ENCODE measurements around the gene CDC26. TPM values are rescaled to one million over a fixed set of nuclear protein-coding genes. Genes with fewer than 3 reads are reported as not detected.

CDC26 gene
- total RNA-seq, 4 donors from 2014 or later, result 16.7 to 34.0 (median 28.3) TPM

GRCh38 chr9:113310538-113310937 is 35.2 kb upstream of the CDC26 start:
- no peak for TF ChIP-seq POLR2A (IDR thresholded peaks at IDR 0.05)
- TF ChIP-seq CTCF (IDR thresholded peaks at IDR 0.05 in 4 of 5, conservative IDR thresholded peaks at IDR 0.05 in 1 of 5), result no peak
- Histone ChIP-seq H3K27ac (no peak overlapping the region), H3K27me3 (no peaks in the 10 kb centered on the region), H3K4me3 (no peak overlapping the region), H3K36me3 (no peaks in the 10 kb centered on the region), H3K4me1 (peaks cover 0 to 3% of the 10 kb centered on the region in 2 donors), H3K9me3 (no peaks in the 10 kb centered on the region)
- in situ Hi-C loops (cut with MboI; ENCODE audit: low sequenced_read_pairs in 4 of 4), result loop anchor here in 1 of 4 donors (25.0 kb wide), 1 partner anchor 352 kb away; no protein-coding TSS in a partner anchor
- intact Hi-C loops (cut with DNase I; ENCODE audit: low total_unique reads), result no loop called here
- ATAC-seq (no peak), DNase-seq (no peak)

- intact Hi-C loops (cut with DNase I; ENCODE audit: low total_unique reads), result no loop called here
- peaks cover 0 to 3% of the 10 kb centered on the region in 2 donors for H3K4me1 ChIP-seq
- no peak for ATAC-seq
- H3K9me3 ChIP-seq, result no peaks in the 10 kb centered on the region
- H3K27me3 ChIP-seq, result no peaks in the 10 kb centered on the region
- H3K27ac ChIP-seq, result no peak overlapping the region
- peak in 4 of 5 experiments; percentile 23 to 49 (median 33) for TF ChIP-seq CTCF (IDR thresholded peaks at IDR 0.05 in 4 of 5, conservative IDR thresholded peaks at IDR 0.05 in 1 of 5)
- TF ChIP-seq POLR2A (IDR thresholded peaks at IDR 0.05), result no peak
- no peak overlapping the region for H3K4me3 ChIP-seq
- in situ Hi-C loops (cut with MboI; ENCODE audit: low sequenced_read_pairs in 4 of 4), result loop anchor here in 1 of 4 donors (25.0 kb wide), 1 partner anchor 353 kb away; no protein-coding TSS in a partner anchor
- DNase-seq, result no peak
- H3K36me3 ChIP-seq, result no peaks in the 10 kb centered on the region
These were observed 33.9 kb upstream of the CDC26 start for GRCh38 chr9:113309204-113309813.

GRCh38 chr9:113307396-113307975 is 32.1 kb upstream of the CDC26 start:
- ATAC-seq, result no peak
- peaks cover 0 to 3% of the 10 kb centered on the region in 2 donors for H3K4me1 ChIP-seq
- no peak for DNase-seq
- H3K36me3 ChIP-seq, result no peaks in the 10 kb centered on the region
- H3K4me3 ChIP-seq, result no peak overlapping the region
- H3K27me3 ChIP-seq, result peaks cover 0 to 3% (median 0%) of the 10 kb centered on the region in 3 donors
- no peaks in the 10 kb centered on the region for H3K9me3 ChIP-seq
- in situ Hi-C loops (cut with MboI; ENCODE audit: low sequenced_read_pairs in 4 of 4), result loop anchor here in 1 of 4 donors (25.0 kb wide), 1 partner anchor 355 kb away; no protein-coding TSS in a partner anchor
- no peak overlapping the region for H3K27ac ChIP-seq
- intact Hi-C loops (cut with DNase I; ENCODE audit: low total_unique reads), result no loop called here
- TF ChIP-seq POLR2A (IDR thresholded peaks at IDR 0.05), result no peak
- no peak for TF ChIP-seq CTCF (IDR thresholded peaks at IDR 0.05 in 4 of 5, conservative IDR thresholded peaks at IDR 0.05 in 1 of 5)

DNA sequence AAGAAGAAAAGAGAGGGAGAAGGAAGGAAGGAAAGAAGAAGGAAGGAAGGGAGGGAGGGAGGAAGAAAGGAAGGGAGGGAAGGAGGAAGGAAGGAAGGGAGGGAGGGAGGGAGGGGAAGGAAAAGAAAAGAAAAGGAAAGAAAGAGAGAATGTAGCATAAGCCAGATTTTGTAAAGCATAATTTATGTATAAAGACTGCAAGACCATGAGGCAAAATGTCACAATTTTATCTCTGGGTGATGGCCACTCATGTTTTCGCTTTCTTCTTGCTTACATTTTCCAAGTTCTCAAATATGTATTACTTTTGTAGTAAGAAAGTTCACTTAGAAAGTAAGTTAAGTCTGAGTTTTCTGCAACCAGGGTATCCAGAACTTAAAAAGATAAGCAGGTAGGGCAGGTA is 31.2 kb upstream of the CDC26 start:
- Histone ChIP-seq H3K4me3 (no peak overlapping the region), H3K9me3 (no peaks in the 10 kb centered on the region), H3K27me3 (peaks cover 0 to 3% (median 0%) of the 10 kb centered on the region in 3 donors), H3K4me1 (peaks cover 0 to 3% of the 10 kb centered on the region in 2 donors), H3K27ac (no peak overlapping the region), H3K36me3 (no peaks in the 10 kb centered on the region)
- ATAC-seq (no peak), DNase-seq (no peak)
- in situ Hi-C loops (cut with MboI; ENCODE audit: low sequenced_read_pairs in 4 of 4) (loop anchor here in 1 of 4 donors (25.0 kb wide), 1 partner anchor 356 kb away; no protein-coding TSS in a partner anchor), intact Hi-C loops (cut with DNase I; ENCODE audit: low total_unique reads) (no loop called here)
- TF ChIP-seq POLR2A (IDR thresholded peaks at IDR 0.05), result no peak
- no peak for TF ChIP-seq CTCF (IDR thresholded peaks at IDR 0.05 in 4 of 5, conservative IDR thresholded peaks at IDR 0.05 in 1 of 5)
